Astrocyte of the hippocampus (primary cell): Measurements from ENCODE around the gene INO80C.
A peak's percentile ranks its signal among the peaks of the same experiment; 100 is the strongest.

Experiments
- DNase-seq: peaks from one replicate; pipeline ENCODE4 v3.0.0; 2011; ENCODE audit warnings: low read depth, low spot score

The INO80C gene

GRCh38 chr18:35497370-35498197 is at the start of gene INO80C:
Gene INO80C (minus strand): TSS chr18:35497960. CDS start chr18:35497874, 86 bp downstream.
- DNase-seq, result peak; percentile 97

GRCh38 chr18:35547008-35547605 is 49.3 kb upstream of the INO80C start:
- DNase-seq, result no peak

GRCh38 chr18:35542356-35542755 is 44.6 kb upstream of the INO80C start:
- no peak for DNase-seq

- DNase-seq, result no peak
Measured at GRCh38 chr18:35535297-35535696, 37.5 kb upstream of the INO80C start.

GRCh38 chr18:35533916-35534405 is 36.2 kb upstream of the INO80C start:
- no peak for DNase-seq

- no peak for DNase-seq
Measured at GRCh38 chr18:35528749-35529274, 31.1 kb upstream of the INO80C start.

GRCh38 chr18:35526495-35527059 is 28.8 kb upstream of the INO80C start:
- peak; percentile 46 for DNase-seq

- no peak for DNase-seq
Measured at GRCh38 chr18:35525795-35526494, 28.2 kb upstream of the INO80C start.

GRCh38 chr18:35524226-35524625 is 26.5 kb upstream of the INO80C start:
- DNase-seq, result no peak

GRCh38 chr18:35522130-35522959 is 24.6 kb upstream of the INO80C start:
- no peak for DNase-seq

- no peak for DNase-seq
Measured at GRCh38 chr18:35521133-35521532, 23.4 kb upstream of the INO80C start.

GRCh38 chr18:35519148-35519899 is 21.6 kb upstream of the INO80C start:
- DNase-seq, result no peak

GRCh38 chr18:35517715-35518114 is 20.0 kb upstream of the INO80C start:
- no peak for DNase-seq

- no peak for DNase-seq
Measured at GRCh38 chr18:35516789-35517188, 19.0 kb upstream of the INO80C start.

GRCh38 chr18:35516351-35516750 is 18.6 kb upstream of the INO80C start:
- no peak for DNase-seq

GRCh38 chr18:35515460-35516130 is 17.8 kb upstream of the INO80C start:
- no peak for DNase-seq

GRCh38 chr18:35514752-35515459 is 17.1 kb upstream of the INO80C start:
- DNase-seq, result no peak

GRCh38 chr18:35514283-35514682 is 16.5 kb upstream of the INO80C start:
- no peak for DNase-seq
